Muscle of leg (tissue), 11 donors: Measurements from ENCODE around the gene CCL3. TPM values are rescaled to one million over a fixed set of nuclear protein-coding genes. Genes with fewer than 3 reads are reported as not detected.
"Not testable (repeated sequence)": the region's sequence is repeated elsewhere in the genome, so short reads cannot be mapped to it uniquely, and the experiment has no call there.

ENCODE experiments used
- DNase-seq: peaks from one replicate; pipeline ENCODE4 v3.0.0; 2013
- H3K27ac ChIP-seq: one replicate; pipeline ENCODE4 v1.5.1; 2013; ENCODE audit warnings: mild to moderate bottlenecking, low read length, control low read depth
- H3K27me3 ChIP-seq: one replicate; pipeline ENCODE4 v1.6.1; 2013; ENCODE audit warnings: low read length; ENCODE audit not compliant: control insufficient read depth, insufficient read depth
- H3K36me3 ChIP-seq: one replicate; pipeline ENCODE4 v1.6.1; 2013; ENCODE audit warnings: low read length; ENCODE audit not compliant: control insufficient read depth, insufficient read depth
- H3K4me1 ChIP-seq: one replicate; pipeline ENCODE4 v1.6.1; 2013; ENCODE audit warnings: low read length; ENCODE audit not compliant: control insufficient read depth, insufficient read depth
- H3K4me3 ChIP-seq: one replicate; pipeline ENCODE4 v1.5.1; 2013; ENCODE audit warnings: low read length, control low read depth
- H3K9me3 ChIP-seq: replicated peaks from 2 replicates; pipeline ENCODE4 v1.6.1; 2013; ENCODE audit warnings: low read depth, low read length; ENCODE audit not compliant: control insufficient read depth
- WGBS: methylation state at CpG from one replicate; pipeline ENCODE4 v1.1.5; 2013; ENCODE audit warnings: missing lambda C conversion rate; ENCODE audit not compliant: insufficient coverage; 5-methylcytosine and 5-hydroxymethylcytosine counted together
- polyA plus RNA-seq, 8 donors: library from polyadenylated mRNA; unstranded; fragments of 120-200 nt; gene quantifications; one replicate each; pipeline versions ENCODE4 v1.2.1 to v1.2.3, GENCODE V29; 2013; ENCODE audit warnings: inconsistent platforms in 1 of 8, low replicate concordance in 1 of 8; ENCODE audit not compliant: insufficient read length in 8 of 8, insufficient read depth in 1 of 8
- total RNA-seq: library from RNA; stranded (reverse); fragments of 120-200 nt; gene quantifications from one replicate; pipeline ENCODE4 v1.2.4, GENCODE V29; 2013

CCL3 gene
- total and polyA plus RNA-seq, 9 donors: 2.4 to 11.8 (median 5.8) TPM

DNA sequence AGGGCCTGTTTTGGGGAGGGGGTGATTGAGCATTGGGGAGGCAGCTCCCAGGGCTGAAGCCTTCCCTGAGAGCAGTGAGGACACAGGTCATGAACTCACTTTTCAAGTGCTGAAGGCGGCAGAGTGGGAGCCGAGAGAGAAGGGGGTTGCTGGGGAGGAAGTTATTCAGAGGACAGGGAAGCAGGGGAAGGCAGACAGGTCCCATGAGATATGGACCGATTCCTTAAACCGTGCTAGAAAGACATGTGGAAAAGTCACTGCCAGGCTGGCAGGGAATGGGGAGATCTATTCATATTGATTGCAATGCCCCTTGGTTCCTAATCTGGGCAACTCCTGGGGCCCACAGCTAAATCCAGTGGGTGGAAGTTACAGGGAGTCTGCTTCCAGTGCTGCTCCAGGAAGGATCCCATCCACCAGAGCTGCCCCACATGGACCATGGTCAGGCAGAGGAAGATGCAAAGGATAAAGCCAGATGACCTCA, 14.8 kb upstream of the CCL3 start:
- peak; percentile 9 for DNase-seq
- Histone ChIP-seq H3K27me3 (no peaks in the 10 kb centered on the region), H3K4me1 (no peaks in the 10 kb centered on the region), H3K9me3 (no peaks in the 10 kb centered on the region), H3K36me3 (no peaks in the 10 kb centered on the region), H3K27ac (no peak overlapping the region), H3K4me3 (no peak overlapping the region)
- 22% methylated on average over 3 of the region's 4 CpGs for WGBS

DNA sequence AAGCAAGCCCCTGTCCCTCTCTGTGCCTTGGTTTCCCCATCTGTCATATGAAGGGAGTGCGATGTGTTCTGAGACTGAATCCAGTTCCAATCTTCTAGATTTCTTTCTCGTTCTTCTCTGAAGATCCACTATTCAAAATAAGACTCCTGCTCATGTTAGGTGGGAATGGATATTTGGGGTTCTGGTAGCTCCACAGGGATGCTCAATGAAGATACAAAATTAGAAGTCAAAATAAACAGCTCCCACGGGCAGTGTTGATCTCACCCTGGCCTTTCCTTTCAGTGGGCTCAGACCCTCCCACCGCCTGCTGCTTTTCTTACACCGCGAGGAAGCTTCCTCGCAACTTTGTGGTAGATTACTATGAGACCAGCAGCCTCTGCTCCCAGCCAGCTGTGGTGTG, 14.3 kb upstream of the CCL3 start:
- not testable (repeated sequence) for H3K36me3 ChIP-seq, H3K27ac ChIP-seq, H3K27me3 ChIP-seq, DNase-seq, H3K9me3 ChIP-seq, H3K4me1 ChIP-seq, H3K4me3 ChIP-seq
- WGBS: no CpG with 5 or more reads among the region's 7 CpGs

DNA sequence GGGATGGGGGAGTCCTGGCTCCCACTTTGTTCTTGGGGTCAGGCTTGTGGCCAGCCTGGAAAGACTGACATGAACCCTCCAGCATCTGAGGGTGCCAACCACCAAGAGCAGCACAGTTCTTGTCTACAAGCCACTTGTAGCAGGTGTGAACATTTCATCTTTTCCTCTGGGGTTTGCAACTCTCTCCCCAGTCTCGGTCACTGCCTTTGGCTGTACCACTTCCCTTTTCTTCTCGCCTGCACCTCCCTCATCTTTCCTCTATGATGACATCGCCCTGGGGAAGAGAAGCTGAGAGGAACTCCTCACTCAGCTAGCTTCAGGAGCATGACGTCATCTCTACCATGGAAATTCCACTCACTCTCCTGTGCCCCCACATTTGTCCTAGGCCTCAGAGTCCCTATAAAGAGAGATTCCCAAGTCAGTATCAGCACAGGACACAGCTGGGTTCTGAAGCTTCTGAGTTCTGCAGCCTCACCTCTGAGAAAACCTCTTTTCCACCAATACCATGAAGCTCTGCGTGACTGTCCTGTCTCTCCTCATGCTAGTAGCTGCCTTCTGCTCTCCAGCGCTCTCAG, 13.5 kb upstream of the CCL3 start, which contains the start of gene CCL4:
Gene CCL4 (plus strand): TSS at position 427 of the 575 bp plus-strand sequence. CDS start 79 bp downstream, at position 506.
- DNase-seq: peak; percentile 58
- not testable (repeated sequence) for H3K36me3 ChIP-seq, H3K27me3 ChIP-seq, H3K4me1 ChIP-seq, H3K4me3 ChIP-seq, H3K27ac ChIP-seq, H3K9me3 ChIP-seq
- WGBS: 63% methylated on average over 3 of the region's 6 CpGs

DNA sequence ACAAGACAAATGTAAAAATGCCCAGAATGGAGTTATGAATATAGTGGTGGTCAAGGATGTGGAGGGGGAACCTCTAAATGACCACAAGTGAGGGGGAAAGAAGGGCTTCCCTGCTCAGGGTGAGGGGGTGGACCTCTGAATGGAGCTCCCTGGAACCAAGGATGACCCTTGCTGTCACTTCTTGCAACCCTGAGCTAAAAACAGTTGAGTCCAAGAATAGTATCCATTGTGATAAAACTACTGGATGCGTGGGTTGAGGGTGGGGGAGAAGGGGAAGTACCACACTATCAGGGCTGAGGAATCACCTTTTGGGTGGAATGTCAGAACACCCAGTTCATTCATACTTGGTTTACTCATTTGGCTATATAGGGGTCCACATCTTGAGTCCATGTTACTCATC, 9.1 kb upstream of the CCL3 start:
- not testable (repeated sequence) for H3K4me1 ChIP-seq, DNase-seq, H3K4me3 ChIP-seq, H3K27me3 ChIP-seq, H3K36me3 ChIP-seq, H3K9me3 ChIP-seq, H3K27ac ChIP-seq
- WGBS: no CpG with 5 or more reads among the region's 1 CpG

DNA sequence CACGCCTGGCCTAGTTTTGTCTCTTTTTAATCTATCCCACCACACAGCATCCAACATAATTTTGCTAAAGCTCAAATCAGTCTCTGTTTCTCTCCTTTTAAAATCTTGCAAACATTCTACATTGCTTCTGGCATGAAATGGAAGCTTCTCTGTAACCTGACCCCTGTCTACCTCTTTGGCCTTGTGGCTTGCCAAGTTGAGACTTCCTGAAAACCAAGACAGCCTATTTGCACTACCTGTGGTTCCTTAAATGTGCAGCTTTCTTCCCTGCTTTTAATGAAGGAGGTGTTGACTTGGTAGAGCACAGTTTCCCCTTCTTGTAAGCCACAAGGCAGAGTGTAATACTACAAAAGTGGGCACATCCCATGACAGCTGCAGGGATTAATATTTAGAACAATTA, 6.0 kb upstream of the CCL3 start:
- no peak for DNase-seq
- Histone ChIP-seq H3K27ac (no peak overlapping the region), H3K4me3 (no peak overlapping the region), H3K4me1 (no peaks in the 10 kb centered on the region), H3K36me3 (no peaks in the 10 kb centered on the region), H3K9me3 (no peaks in the 10 kb centered on the region), H3K27me3 (no peaks in the 10 kb centered on the region)
- WGBS: no CpG with 5 or more reads among the region's 1 CpG

DNA sequence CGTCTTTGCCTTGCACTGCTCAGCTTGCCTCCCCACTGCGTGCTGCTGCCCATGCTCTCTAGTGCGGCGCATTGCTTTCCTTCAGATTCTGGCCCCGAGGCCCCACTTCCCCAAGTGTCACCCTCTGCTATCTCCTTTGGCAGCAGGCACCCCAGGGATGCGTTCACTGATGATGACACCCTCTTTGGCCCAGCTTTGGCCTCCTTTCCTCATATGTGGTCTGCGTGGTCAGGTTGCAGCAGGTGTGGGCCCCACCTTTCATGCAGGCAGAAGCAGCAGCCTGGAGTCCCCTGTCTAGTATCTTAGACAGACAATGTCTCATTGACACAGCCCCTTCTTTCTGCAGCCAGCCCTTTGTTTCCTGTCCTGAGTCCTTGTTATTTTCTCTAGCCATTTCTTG, 4.8 kb upstream of the CCL3 start:
- no peaks in the 10 kb centered on the region for H3K36me3 ChIP-seq
- 82% methylated on average over 7 of the region's 7 CpGs for WGBS

DNA sequence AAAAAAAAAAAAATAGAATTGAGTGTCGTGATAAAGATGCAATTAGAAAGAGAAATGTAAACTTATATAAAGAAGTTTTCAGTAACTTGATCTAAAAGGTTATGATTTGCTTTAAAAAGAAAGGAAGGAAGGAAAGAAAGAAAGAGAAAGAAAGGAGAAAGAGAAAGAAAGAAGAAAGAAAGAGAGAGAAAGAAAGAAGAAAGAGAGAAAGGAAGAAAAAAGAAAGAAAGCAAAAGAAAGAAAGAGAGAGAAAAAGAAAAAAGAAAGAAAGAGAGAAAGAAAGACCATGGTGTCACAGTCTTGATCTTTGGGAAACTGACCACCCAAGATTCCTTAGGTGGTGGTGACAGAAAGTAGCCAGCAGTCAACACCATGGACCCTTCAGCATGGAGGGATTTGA, 4.3 kb upstream of the CCL3 start:
- H3K4me3 ChIP-seq: no peak overlapping the region
- no peak for DNase-seq
- no peaks in the 10 kb centered on the region for H3K9me3 ChIP-seq
- no peaks in the 10 kb centered on the region for H3K36me3 ChIP-seq
- no CpG with 5 or more reads among the region's 1 CpG for WGBS
- no peaks in the 10 kb centered on the region for H3K27me3 ChIP-seq
- H3K27ac ChIP-seq: no peak overlapping the region
- no peaks in the 10 kb centered on the region for H3K4me1 ChIP-seq

More for the DNA sequence above, 4.8 kb upstream of the CCL3 start:
- no peaks in the 10 kb centered on the region for H3K9me3 ChIP-seq
- H3K27me3 ChIP-seq: no peaks in the 10 kb centered on the region
- H3K27ac ChIP-seq: no peak overlapping the region
- DNase-seq: no peak
- no peak overlapping the region for H3K4me3 ChIP-seq
- H3K4me1 ChIP-seq: no peaks in the 10 kb centered on the region

DNA sequence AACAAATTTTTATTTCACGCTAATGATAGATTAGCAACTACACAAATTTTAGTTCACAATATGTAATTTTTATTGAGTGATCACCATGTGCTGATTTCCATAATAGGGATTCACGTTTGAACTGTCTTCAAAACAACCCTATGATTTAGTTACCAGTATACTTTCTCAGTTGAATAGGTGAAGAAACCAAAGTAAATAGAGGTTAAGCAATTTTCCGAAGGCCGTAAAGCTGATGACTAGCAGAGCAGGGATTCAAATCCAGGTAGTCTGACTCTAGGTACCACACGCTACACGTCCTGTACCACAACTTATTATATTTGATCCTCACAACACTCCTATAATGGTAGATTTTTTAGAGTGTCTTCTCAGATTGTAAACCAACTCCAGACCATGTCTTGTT, 2.8 kb upstream of the CCL3 start:
- H3K4me1 ChIP-seq, H3K27me3 ChIP-seq, H3K36me3 ChIP-seq, H3K27ac ChIP-seq, H3K9me3 ChIP-seq, H3K4me3 ChIP-seq, DNase-seq: not testable (repeated sequence)
- WGBS: no CpG with 5 or more reads among the region's 6 CpGs

DNA sequence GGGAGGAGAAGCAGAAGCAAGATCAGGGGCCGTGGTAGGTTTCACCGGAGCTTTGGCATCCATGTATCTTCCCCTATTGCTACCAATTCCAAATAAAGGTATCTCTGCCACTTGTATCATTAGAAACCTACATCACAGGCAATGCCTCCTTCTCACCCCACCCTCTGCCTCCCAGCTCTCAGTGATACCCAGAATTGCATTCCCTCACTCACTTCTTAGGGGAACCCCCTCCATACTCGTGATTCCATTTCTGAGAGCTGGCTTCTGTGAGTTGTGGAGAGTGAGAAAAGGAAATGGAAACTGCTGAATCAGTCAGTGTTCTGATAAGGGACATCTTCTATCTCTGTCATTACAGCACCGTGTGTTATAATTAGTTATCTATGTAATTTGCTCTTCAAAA, 2.3 kb upstream of the CCL3 start:
- no peaks in the 10 kb centered on the region for H3K9me3 ChIP-seq
- no peak overlapping the region for H3K27ac ChIP-seq
- no peaks in the 10 kb centered on the region for H3K36me3 ChIP-seq
- no peak overlapping the region for H3K4me3 ChIP-seq
- peak; percentile 35 for DNase-seq
- 100% methylated on average over 2 of the region's 4 CpGs for WGBS
- H3K27me3 ChIP-seq: no peaks in the 10 kb centered on the region
- no peaks in the 10 kb centered on the region for H3K4me1 ChIP-seq

DNA sequence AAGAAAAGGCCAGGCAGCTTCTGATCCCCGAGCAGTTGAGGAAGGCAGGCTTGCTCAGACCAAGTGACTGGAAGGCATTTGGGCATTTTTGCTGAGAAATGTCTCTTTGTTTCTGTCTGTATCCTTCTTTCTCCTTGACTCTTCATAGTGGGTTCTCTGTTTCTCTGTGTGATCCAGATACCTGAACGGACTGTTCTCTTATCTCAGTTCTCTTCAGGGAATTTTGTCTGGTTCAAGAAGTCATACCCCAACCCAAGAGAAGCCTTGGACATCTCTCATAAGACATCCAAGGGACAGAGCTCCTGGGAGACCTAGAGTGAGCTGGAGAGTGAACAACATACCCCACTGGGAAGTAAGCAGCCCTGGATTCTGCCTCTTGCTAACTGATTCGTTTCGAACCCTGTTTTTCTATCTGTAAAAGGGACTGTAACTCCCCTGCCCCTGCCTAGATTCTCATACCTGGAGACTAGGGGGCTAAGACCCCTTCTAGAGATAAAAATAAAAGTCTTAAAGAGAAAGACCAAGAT, 541 bp downstream of the CCL3 start:
- H3K4me1 ChIP-seq: no peaks in the 10 kb centered on the region
- H3K27ac ChIP-seq: no peak overlapping the region
- WGBS: 57% methylated on average over 1 of the region's 4 CpGs
- H3K4me3 ChIP-seq: no peak overlapping the region
- H3K36me3 ChIP-seq: no peaks in the 10 kb centered on the region
- H3K9me3 ChIP-seq: no peaks in the 10 kb centered on the region
- no peaks in the 10 kb centered on the region for H3K27me3 ChIP-seq
- no peak for DNase-seq
